Activated naive CD4-positive, alpha-beta T cell treated with anti-CD3 and anti-CD28 coated beads, Interleukin-2, amount 10 ng/mL, durations not matched to agents 7 days and 5 days (primary cell): ENCODE measurements around the gene B4GALNT4.
"Not testable (repeated sequence)": the region's sequence is repeated elsewhere in the genome, so short reads cannot be mapped to it uniquely, and the experiment has no call there.

Experiments
- CTCF ChIA-PET: fragments of 350-600 bp; sonication (Branson Sonifier 250); formaldehyde crosslinking; loops from one replicate; lab custom pipeline; 2021; ENCODE audit warnings: antibody characterized with exemption; lab: Charles Lee
- DNase-seq: peaks from one replicate; pipeline ENCODE4 v3.0.0-alpha.2; 2020
- H3K27ac Mint-ChIP-seq: one replicate; pipeline ENCODE4 v1.8.0; 2021; ENCODE audit warnings: mild to moderate bottlenecking, moderate library complexity, mixed read lengths
- H3K27me3 Mint-ChIP-seq: one replicate; pipeline ENCODE4 v1.8.0; 2021; ENCODE audit warnings: mild to moderate bottlenecking, mixed read lengths
- H3K36me3 Mint-ChIP-seq: one replicate; pipeline ENCODE4 v1.8.0; 2021; ENCODE audit warnings: mixed read lengths
- H3K4me1 Mint-ChIP-seq: one replicate; pipeline ENCODE4 v1.8.0; 2021; ENCODE audit warnings: mixed read lengths
- H3K4me3 Mint-ChIP-seq: one replicate; pipeline ENCODE4 v1.8.0; 2021; ENCODE audit warnings: mild to moderate bottlenecking, moderate library complexity, mixed read lengths
- H3K9me3 Mint-ChIP-seq: one replicate; pipeline ENCODE4 v1.8.0; 2021; ENCODE audit warnings: mixed read lengths

The B4GALNT4 gene

GRCh38 chr11:358129-358800 is 11.0 kb upstream of the B4GALNT4 start:
- Mint-ChIP-seq H3K27ac (no peak overlapping the region), H3K4me3 (no peak overlapping the region), H3K27me3 (peaks cover 26% of the 10 kb centered on the region), H3K36me3 (peaks cover 1% of the 10 kb centered on the region), H3K9me3 (peaks cover 6% of the 10 kb centered on the region), H3K4me1 (peaks cover 21% of the 10 kb centered on the region)
- CTCF ChIA-PET, result interaction anchor here (1.3 to 6.0 kb wide), 2 partner anchors 52 to 160 kb away, joined by 4 to 43 read pairs; partner anchors contain the start of gene IFITM2
- peak; percentile 18 for DNase-seq

GRCh38 chr11:359181-359714 is 10.1 kb upstream of the B4GALNT4 start:
- Mint-ChIP-seq H3K27me3 (peaks cover 29% of the 10 kb centered on the region), H3K4me1 (peaks cover 12% of the 10 kb centered on the region), H3K4me3 (no peak overlapping the region), H3K9me3 (peaks cover 6% of the 10 kb centered on the region), H3K36me3 (peaks cover 1% of the 10 kb centered on the region), H3K27ac (no peak overlapping the region)
- CTCF ChIA-PET, result interaction anchor here (0.8 to 6.0 kb wide), 3 partner anchors 53 to 159 kb away, joined by 3 to 43 read pairs (median 4); partner anchors contain the start of gene IFITM2
- DNase-seq, result peak; percentile 30

GRCh38 chr11:360326-361280 is 8.7 kb upstream of the B4GALNT4 start:
- no peak overlapping the region for H3K27ac Mint-ChIP-seq
- H3K4me1 Mint-ChIP-seq, result no peaks in the 10 kb centered on the region
- H3K27me3 Mint-ChIP-seq, result peaks cover 39% of the 10 kb centered on the region
- CTCF ChIA-PET, result interaction anchor here (1.0 to 6.0 kb wide), 2 partner anchors 55 to 110 kb away, joined by 4 to 43 read pairs; partner anchors contain the start of gene IFITM2
- peaks cover 1% of the 10 kb centered on the region for H3K36me3 Mint-ChIP-seq
- H3K4me3 Mint-ChIP-seq, result no peak overlapping the region
- peaks cover 6% of the 10 kb centered on the region for H3K9me3 Mint-ChIP-seq
- peak; percentile 17 for DNase-seq

GRCh38 chr11:362642-363442 is 6.5 kb upstream of the B4GALNT4 start:
- CTCF ChIA-PET, result interaction anchor here (1.0 to 6.0 kb wide), 5 partner anchors 57 to 160 kb away, joined by 3 to 43 read pairs (median 14); partner anchors contain the start of genes IFITM2 and PTDSS2
- Mint-ChIP-seq H3K9me3 (peaks cover 6% of the 10 kb centered on the region), H3K4me1 (peaks cover under 1% of the 10 kb centered on the region), H3K27ac (no peak overlapping the region), H3K27me3 (peaks cover 62% of the 10 kb centered on the region), H3K4me3 (no peak overlapping the region), H3K36me3 (peaks cover 1% of the 10 kb centered on the region)
- peak; percentile 17 for DNase-seq

- H3K27ac Mint-ChIP-seq, H3K36me3 Mint-ChIP-seq, DNase-seq, H3K4me1 Mint-ChIP-seq, H3K4me3 Mint-ChIP-seq, H3K9me3 Mint-ChIP-seq: not testable (repeated sequence)
- peaks cover 67% of the 10 kb centered on the region for H3K27me3 Mint-ChIP-seq
- CTCF ChIA-PET, result interaction anchor here (3.1 to 6.0 kb wide), 3 partner anchors 58 to 113 kb away, joined by 14 to 43 read pairs (median 32); partner anchors contain the start of genes IFITM2 and PTDSS2
These were observed 5.9 kb upstream of the B4GALNT4 start for GRCh38 chr11:363443-363805.

- Mint-ChIP-seq H3K27ac (no peak overlapping the region), H3K4me3 (no peak overlapping the region), H3K27me3 (peaks cover 69% of the 10 kb centered on the region), H3K36me3 (peaks cover 3% of the 10 kb centered on the region), H3K4me1 (peaks cover 8% of the 10 kb centered on the region), H3K9me3 (peaks cover 6% of the 10 kb centered on the region)
- CTCF ChIA-PET, result interaction anchor here (0.8 to 6.0 kb wide), 6 partner anchors 58 to 152 kb away, joined by 3 to 43 read pairs (median 10); partner anchors contain the start of genes IFITM2 and PTDSS2
- peak; percentile 68 for DNase-seq
These were observed 5.1 kb upstream of the B4GALNT4 start for GRCh38 chr11:363948-364761.

GRCh38 chr11:364991-365725 is 4.1 kb upstream of the B4GALNT4 start:
- no peak for DNase-seq
- peaks cover 8% of the 10 kb centered on the region for H3K4me1 Mint-ChIP-seq
- H3K27ac Mint-ChIP-seq, result no peak overlapping the region
- H3K4me3 Mint-ChIP-seq, result no peak overlapping the region
- peaks cover 6% of the 10 kb centered on the region for H3K9me3 Mint-ChIP-seq
- peaks cover 66% of the 10 kb centered on the region for H3K27me3 Mint-ChIP-seq
- H3K36me3 Mint-ChIP-seq, result peaks cover 1% of the 10 kb centered on the region
- CTCF ChIA-PET, result interaction anchor here (1.0 to 4.3 kb wide), 4 partner anchors 60 to 153 kb away, joined by 3 to 32 read pairs (median 10); partner anchors contain the start of gene PTDSS2

GRCh38 chr11:365831-366230 is 3.5 kb upstream of the B4GALNT4 start:
- CTCF ChIA-PET, result no interaction called here
- peaks cover 66% of the 10 kb centered on the region for H3K27me3 Mint-ChIP-seq

GRCh38 chr11:367956-368413 is 1.3 kb upstream of the B4GALNT4 start:
- Mint-ChIP-seq H3K4me3 (peak overlapping the region; percentile 66), H3K27ac (no peak overlapping the region), H3K4me1 (peaks cover 9% of the 10 kb centered on the region), H3K27me3 (peaks cover 78% of the 10 kb centered on the region), H3K36me3 (peaks cover 1% of the 10 kb centered on the region), H3K9me3 (no peaks in the 10 kb centered on the region)
- CTCF ChIA-PET, result no interaction called here
- no peak for DNase-seq

More at GRCh38 chr11:365831-366230, 3.5 kb upstream of the B4GALNT4 start:
- Mint-ChIP-seq H3K27ac (no peak overlapping the region), H3K4me3 (no peak overlapping the region), H3K9me3 (peaks cover 4% of the 10 kb centered on the region), H3K4me1 (peaks cover 9% of the 10 kb centered on the region), H3K36me3 (peaks cover 1% of the 10 kb centered on the region)
- DNase-seq, result no peak

GRCh38 chr11:368414-369335 is 624 bp upstream of the B4GALNT4 start:
- CTCF ChIA-PET, result interaction anchor here (1.0 kb wide), 1 partner anchor 68 kb away, joined by 3 read pairs; no protein-coding TSS in a partner anchor
- Mint-ChIP-seq H3K9me3 (no peaks in the 10 kb centered on the region), H3K4me1 (peaks cover 9% of the 10 kb centered on the region), H3K36me3 (peaks cover 1% of the 10 kb centered on the region), H3K27ac (peak overlapping the region; percentile 73), H3K27me3 (peaks cover 78% of the 10 kb centered on the region), H3K4me3 (peak overlapping the region; percentile 66)
- DNase-seq, result no peak
